Lower leg skin (tissue), 4 donors: ENCODE results near the gene AP1B1. TPM values are rescaled to one million over a fixed set of nuclear protein-coding genes. Genes with fewer than 3 reads are reported as not detected.

Source experiments
- DNase-seq, 2 donors: peaks; one replicate each; pipeline ENCODE4 v3.0.0-alpha.2; 2019; ENCODE audit warnings: low spot score in 2 of 2
- H3K4me3 ChIP-seq: fragments of 200-600 bp; sonication (generic); 2 replicates; pipeline ENCODE4 v1.5.1; 2017; ENCODE audit warnings: mild to moderate bottlenecking, low read depth; ENCODE audit not compliant: poor library complexity, severe bottlenecking
- POLR2A ChIP-seq, 2 donors: fragments of 450-650 bp; IDR thresholded peaks; one replicate each; pipeline ENCODE4 v1.6.1; 2016 to 2017; ENCODE audit warnings: antibody characterized with exemption in 2 of 2, mild to moderate bottlenecking in 1 of 2, moderate library complexity in 1 of 2
- WGBS, 2 donors: methylation state at CpG; one replicate each; pipeline ENCODE4 v1.1.5; 2018; 5-methylcytosine and 5-hydroxymethylcytosine counted together
- intact Hi-C: fragments of 100-400 bp; cut with DNase I; formaldehyde crosslinking; loops from one replicate; pipeline ENCODE4 v1.15.0; 2023; ENCODE audit warnings: low total_unique reads
- total RNA-seq, 4 donors: library from RNA; depleted of rRNA; stranded (reverse); fragments of >200 nt; gene quantifications; one replicate each; pipeline ENCODE4 v1.1.0, GENCODE V29; 2016
- TF ChIP-seq, protein P1 (sequence below), 3 donors: fragments of 450-650 bp; IDR thresholded peaks; one replicate each; pipeline ENCODE4 v1.5.1; 2016; ENCODE audit warnings: antibody characterized with exemption in 3 of 3, mild to moderate bottlenecking in 3 of 3, moderate library complexity in 2 of 3

AP1B1 gene
- total RNA-seq, 4 donors from 2014 or later = 65.4 to 95.5 (median 79.0) TPM

DNA sequence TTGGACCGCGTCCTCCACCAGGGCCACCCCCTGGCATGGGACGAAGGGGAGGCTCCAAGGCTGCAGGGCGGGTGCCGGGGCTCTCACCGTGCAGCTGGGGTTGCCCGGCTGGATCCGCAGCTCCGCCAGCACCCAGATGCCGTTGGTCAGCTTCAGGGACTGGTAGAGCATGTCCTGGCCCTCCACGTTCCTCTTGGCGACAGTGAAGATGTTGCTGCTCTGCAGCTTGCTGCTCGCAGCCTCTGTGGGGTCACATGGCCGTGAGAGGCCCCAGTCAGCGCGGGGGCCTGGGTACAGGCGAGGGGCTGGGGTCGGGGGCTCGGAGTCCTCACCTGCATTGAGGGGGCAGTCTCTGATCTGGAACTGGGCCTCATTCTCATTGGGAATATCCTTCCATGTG lies 58.1 kb downstream of the AP1B1 start:
- 88 to 100% methylated on average over 6 to 19 of the region's 19 CpGs for whole genome bisulfite sequencing, 2 donors
- no peak for DNase-seq
- no peak overlapping the region for H3K4me3 ChIP-seq
- intact Hi-C loops = no loop called here
- TF ChIP-seq POLR2A (IDR thresholded peaks at IDR 0.05) = no peak
- TF ChIP-seq, protein P1, sequence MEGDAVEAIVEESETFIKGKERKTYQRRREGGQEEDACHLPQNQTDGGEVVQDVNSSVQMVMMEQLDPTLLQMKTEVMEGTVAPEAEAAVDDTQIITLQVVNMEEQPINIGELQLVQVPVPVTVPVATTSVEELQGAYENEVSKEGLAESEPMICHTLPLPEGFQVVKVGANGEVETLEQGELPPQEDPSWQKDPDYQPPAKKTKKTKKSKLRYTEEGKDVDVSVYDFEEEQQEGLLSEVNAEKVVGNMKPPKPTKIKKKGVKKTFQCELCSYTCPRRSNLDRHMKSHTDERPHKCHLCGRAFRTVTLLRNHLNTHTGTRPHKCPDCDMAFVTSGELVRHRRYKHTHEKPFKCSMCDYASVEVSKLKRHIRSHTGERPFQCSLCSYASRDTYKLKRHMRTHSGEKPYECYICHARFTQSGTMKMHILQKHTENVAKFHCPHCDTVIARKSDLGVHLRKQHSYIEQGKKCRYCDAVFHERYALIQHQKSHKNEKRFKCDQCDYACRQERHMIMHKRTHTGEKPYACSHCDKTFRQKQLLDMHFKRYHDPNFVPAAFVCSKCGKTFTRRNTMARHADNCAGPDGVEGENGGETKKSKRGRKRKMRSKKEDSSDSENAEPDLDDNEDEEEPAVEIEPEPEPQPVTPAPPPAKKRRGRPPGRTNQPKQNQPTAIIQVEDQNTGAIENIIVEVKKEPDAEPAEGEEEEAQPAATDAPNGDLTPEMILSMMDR (IDR thresholded peaks at IDR 0.05) = no peak

DNA sequence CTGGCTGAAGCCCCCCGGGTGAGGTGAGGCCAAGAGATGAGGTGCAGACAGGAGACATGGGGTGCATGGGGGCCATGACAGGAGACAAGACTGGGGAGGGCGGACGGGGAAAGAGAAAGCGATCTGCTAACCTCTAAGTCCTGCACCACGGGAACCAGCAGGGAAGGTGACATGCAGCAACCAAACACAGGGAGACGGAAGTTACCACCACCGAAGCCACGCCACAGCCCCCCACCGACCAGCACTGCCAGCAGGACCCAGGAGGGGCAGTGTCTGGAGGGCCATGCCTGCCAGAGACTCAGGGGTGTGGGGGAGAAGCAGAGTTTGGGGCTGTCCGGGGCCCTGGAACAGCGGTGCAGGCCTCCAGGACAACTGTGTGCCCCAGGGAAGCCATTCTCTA lies 58.8 kb downstream of the AP1B1 start:
- DNase-seq = no peak
- H3K4me3 ChIP-seq = no peak overlapping the region
- intact Hi-C loops = no loop called here
- TF ChIP-seq, protein P1 (IDR thresholded peaks at IDR 0.05) = no peak
- TF ChIP-seq POLR2A (IDR thresholded peaks at IDR 0.05) = no peak
- WGBS, 2 donors = 93 to 95% methylated on average over 9 to 11 of the region's 11 CpGs

GRCh38 chr22:29328566-29329500 lies 59.5 kb downstream of the AP1B1 start:
- intact Hi-C loops = no loop called here
- no peak overlapping the region for H3K4me3 ChIP-seq
- 84 to 86% methylated on average over 29 to 33 of the region's 34 CpGs for WGBS, 2 donors
- TF ChIP-seq, protein P1 (IDR thresholded peaks at IDR 0.05) = no peak
- no peak for DNase-seq

DNA sequence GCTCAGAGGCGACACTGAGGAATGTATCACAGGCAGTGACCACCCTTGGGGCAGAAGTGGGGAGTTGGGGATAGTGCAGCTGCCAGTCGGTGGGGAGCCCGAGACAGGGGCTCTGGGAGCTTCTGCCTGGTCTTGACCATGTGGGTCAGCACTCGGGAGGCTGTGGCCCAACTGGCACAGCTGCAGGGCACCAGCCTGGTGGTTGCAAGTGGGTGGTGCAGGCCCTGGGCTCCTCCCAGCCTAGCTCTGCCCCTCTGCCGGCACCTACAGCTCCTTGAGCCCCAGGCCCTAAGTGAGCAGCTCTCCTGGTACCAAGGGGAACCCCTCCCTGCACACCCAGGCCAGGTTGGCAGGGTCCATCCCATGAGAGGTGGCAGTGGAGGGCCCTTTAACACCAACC lies 60.3 kb downstream of the AP1B1 start:
- DNase-seq = no peak
- 89 to 90% methylated on average over 3 to 4 of the region's 5 CpGs for WGBS, 2 donors
- intact Hi-C loops = no loop called here
- H3K4me3 ChIP-seq = no peak overlapping the region
- TF ChIP-seq POLR2A (IDR thresholded peaks at IDR 0.05) = no peak
- TF ChIP-seq, protein P1 (IDR thresholded peaks at IDR 0.05) = no peak

DNA sequence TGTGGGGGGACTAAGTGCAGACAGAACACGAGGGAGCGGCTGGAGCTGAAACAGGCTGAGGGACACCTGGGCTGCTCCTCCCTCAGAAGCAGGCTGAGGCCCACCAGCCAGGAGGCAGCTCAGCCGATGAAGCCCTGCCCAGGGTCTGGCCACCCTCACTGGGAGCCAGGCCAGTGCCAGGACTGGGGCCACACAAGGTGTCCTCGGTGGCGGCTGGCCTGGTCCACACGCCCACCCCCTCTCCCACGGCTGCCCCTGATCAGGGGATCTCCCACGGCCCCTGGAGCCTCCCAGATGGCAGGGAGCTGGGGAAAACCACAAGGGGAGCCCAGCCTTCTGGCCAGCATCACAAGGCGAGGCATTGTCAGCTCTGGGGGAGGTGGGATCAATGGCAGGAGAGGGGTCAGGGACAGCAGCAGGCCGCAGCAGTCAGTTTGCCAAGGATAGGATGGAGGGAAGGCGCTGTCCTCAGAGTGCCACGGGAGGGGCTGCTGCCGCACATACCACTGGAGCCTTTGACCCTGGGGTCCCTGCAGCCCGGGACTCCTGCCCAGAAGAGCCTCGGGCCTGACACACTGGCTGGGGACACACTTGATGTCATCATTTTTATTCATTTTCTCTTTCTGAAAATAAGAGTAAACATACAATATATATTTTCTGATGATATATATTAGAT lies 61.1 kb downstream of the AP1B1 start:
- no peak overlapping the region for H3K4me3 ChIP-seq
- intact Hi-C loops = no loop called here
- TF ChIP-seq, protein P1 (IDR thresholded peaks at IDR 0.05) = no peak
- TF ChIP-seq POLR2A (IDR thresholded peaks at IDR 0.05) = no peak
- WGBS, 2 donors = 94 to 96% methylated on average over 11 to 14 of the region's 15 CpGs
- no peak for DNase-seq
